ENCODE measurements around the gene TIMM8B. TPM values are rescaled to one million over a fixed set of nuclear protein-coding genes. Genes with fewer than 3 reads are reported as not detected.

Gene TIMM8B
- total and polyA plus RNA-seq, 9 of the 15 experiments (the other 6 are each of a cell fraction or from before 2014, with no cell fraction given) = 95.8 to 338 (median 145) TPM

DNA sequence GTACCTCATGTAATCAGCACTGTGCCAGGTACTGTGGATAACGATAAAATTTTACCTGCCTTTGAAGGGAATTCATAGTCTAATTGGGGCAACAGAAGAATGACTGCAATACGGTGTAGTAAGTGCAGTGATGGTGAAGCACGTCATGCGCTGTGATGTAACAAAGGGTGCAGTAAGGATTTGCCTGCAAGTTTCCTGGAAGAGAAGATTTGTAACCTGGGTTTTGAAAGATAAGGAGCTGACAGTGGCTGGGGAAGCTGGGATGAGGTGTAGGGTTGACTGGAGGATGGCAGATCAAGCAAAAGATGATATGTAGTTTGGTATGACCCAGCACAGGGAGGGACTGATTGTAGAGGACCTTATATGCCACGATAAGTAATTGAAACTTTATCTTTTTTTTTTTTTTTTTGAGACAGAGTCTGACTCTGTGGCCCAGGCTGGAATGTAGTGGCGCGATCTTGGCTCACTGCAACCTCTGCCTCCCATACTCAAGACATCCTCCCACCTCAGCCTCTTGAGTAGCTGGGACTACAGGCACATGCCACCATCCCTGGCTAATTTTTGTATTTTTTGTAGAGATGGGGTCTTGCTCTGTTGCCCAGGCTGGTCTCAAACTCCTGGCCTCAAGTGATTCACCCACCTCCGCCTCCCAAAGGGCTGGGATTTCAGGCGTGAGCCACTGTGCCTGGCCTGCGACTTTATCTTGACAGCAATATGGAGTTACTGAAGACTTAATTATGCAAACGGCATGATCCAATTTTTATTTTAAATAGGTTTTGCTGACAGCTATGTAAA, 11.4 kb upstream of the TIMM8B start (continued):
- TF ChIP-seq FOXP1 (CRISPR knock-in tag; IDR thresholded peaks at IDR 0.05) (no peak), HDAC1 (IDR thresholded peaks at IDR 0.05) (peak in 1 of 2 experiments; percentile 85; a peak in 2 of 4 replicates), ZNF175 (CRISPR knock-in tag; IDR thresholded peaks at IDR 0.05; ENCODE audit: low read depth) (no peak; the same call in 1 of the 2 replicates), CEBPB (tag; IDR thresholded peaks at IDR 0.05) (peak; percentile 91), TGIF2 (CRISPR knock-in tag; IDR thresholded peaks at IDR 0.05) (no peak), TAF15 (IDR thresholded peaks at IDR 0.05; ENCODE audit: low read depth, low read length) (no peak), ZNF354B (CRISPR knock-in tag; IDR thresholded peaks at IDR 0.05) (no peak), NR2F6 (CRISPR knock-in tag; IDR thresholded peaks at IDR 0.05) (no peak), RNF2 (IDR thresholded peaks at IDR 0.05) (no peak), RBM39 (optimal IDR thresholded peaks at IDR 0.05; ENCODE audit: low read depth, low read length) (no peak), CC2D1A (IDR thresholded peaks at IDR 0.05) (no peak), SIX5 (IDR thresholded peaks at IDR 0.05; ENCODE audit: borderline replicate concordance in 1 of 2, insufficient read depth in 1 of 2, low read depth in 1 of 2, low read length in 2 of 2) (no peak), ZZZ3 (IDR thresholded peaks at IDR 0.05) (no peak), KLF6 (CRISPR knock-in tag; IDR thresholded peaks at IDR 0.05; ENCODE audit: borderline replicate concordance) (no peak), PRMT5 (CRISPR knock-in tag; IDR thresholded peaks at IDR 0.05) (no peak), PTTG1 (tag; IDR thresholded peaks at IDR 0.05; ENCODE audit: low read depth) (no peak), CCAR2 (IDR thresholded peaks at IDR 0.05; ENCODE audit: low read depth, low read length) (no peak), DDX20 (tag; IDR thresholded peaks at IDR 0.05; ENCODE audit: low read depth) (no peak), TSC22D4 (tag; IDR thresholded peaks at IDR 0.05) (no peak), ZFX (CRISPR knock-in tag; IDR thresholded peaks at IDR 0.05) (no peak), CREB3L1 (IDR thresholded peaks at IDR 0.05; ENCODE audit: borderline replicate concordance, low read depth) (no peak), NRF1 (conservative IDR thresholded peaks at IDR 0.05 in 1 of 2, IDR thresholded peaks at IDR 0.05 in 1 of 2) (peak; percentile 64 to 70), FOXJ3 (CRISPR knock-in tag; IDR thresholded peaks at IDR 0.05) (no peak), XRCC4 (IDR thresholded peaks at IDR 0.05; ENCODE audit: extremely low read depth, insufficient read depth, insufficient read length) (no peak), MIER1 (IDR thresholded peaks at IDR 0.05; ENCODE audit: low read depth) (no peak), ID3 (CRISPR knock-in tag; IDR thresholded peaks at IDR 0.05) (no peak), ID3 (tag; IDR thresholded peaks at IDR 0.05) (no peak)
- TF ChIP-seq, protein P1, sequence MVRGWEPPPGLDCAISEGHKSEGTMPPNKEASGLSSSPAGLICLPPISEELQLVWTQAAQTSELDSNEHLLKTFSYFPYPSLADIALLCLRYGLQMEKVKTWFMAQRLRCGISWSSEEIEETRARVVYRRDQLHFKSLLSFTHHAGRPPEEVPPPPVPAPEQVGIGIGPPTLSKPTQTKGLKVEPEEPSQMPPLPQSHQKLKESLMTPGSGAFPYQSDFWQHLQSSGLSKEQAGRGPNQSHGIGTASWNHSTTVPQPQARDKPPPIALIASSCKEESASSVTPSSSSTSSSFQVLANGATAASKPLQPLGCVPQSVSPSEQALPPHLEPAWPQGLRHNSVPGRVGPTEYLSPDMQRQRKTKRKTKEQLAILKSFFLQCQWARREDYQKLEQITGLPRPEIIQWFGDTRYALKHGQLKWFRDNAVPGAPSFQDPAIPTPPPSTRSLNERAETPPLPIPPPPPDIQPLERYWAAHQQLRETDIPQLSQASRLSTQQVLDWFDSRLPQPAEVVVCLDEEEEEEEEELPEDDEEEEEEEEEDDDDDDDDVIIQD (CRISPR knock-in tag; IDR thresholded peaks at IDR 0.05) = no peak
